ENCODE results near the gene BLTP3A.
A peak's percentile ranks its signal among the peaks of the same experiment; 100 is the strongest.
"Not testable (repeated sequence)": the region's sequence is repeated elsewhere in the genome, so short reads cannot be mapped to it uniquely, and the experiment has no call there.

The BLTP3A gene

DNA sequence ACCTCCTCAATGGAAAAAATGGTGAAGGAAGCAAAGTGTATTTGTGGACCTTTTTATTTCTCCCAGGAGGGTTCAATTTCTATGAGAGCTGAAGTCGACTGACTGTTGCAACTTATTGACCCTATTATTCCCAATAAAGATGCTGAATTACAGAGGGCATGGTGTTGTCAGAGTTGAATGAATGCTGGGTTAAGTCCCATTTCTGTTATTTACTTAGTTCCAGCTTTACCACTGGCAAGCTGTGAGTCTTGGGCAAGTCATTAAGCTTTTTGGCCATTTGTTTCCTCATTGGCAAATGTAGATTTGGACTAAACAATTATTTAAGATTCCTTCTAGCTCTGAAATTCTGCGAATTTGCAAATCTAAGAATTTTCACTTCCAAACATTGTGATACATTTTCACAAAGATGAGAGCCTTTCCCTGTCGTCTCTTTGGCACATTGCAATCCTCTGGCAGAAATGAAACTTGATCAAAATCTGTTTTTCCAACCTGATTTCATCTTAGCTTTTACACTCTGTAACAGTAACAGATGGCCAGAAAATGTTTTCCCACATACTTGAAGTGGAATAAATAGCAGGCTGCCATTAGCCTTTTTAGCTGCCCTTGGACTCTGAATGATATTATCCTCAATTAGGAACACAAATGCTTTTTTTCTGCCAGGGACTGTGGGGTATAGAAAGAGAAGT lies 21.3 kb downstream of the BLTP3A start:
- Histone ChIP-seq H3K27me3 (ENCODE audit: insufficient read depth, low read depth) (no peaks in the 10 kb centered on the region), H3K4me3 (IDR thresholded peaks at IDR 0.05; ENCODE audit: insufficient read depth, low read depth, low read length) (no peak overlapping the region), H2AFZ (ENCODE audit: low read depth) (no peak overlapping the region), H3K4me2 (peak overlapping the region; percentile 9; the same call in 1 of the 2 replicates), H3K27ac (peak overlapping the region; percentile 4; the same call in 1 of the 2 replicates), H3K9ac (no peak overlapping the region), H3K79me2 (ENCODE audit: insufficient read depth, low read depth) (peaks cover 40% of the 10 kb centered on the region; the same call in 1 of the 2 replicates), H3K36me3 (ENCODE audit: insufficient read depth) (no peaks in the 10 kb centered on the region), H3K4me1 (ENCODE audit: low read depth, poor library complexity, severe bottlenecking) (peaks cover 87% of the 10 kb centered on the region), H4K20me1 (ENCODE audit: insufficient read depth) (no peaks in the 10 kb centered on the region)
- TF ChIP-seq, protein P1, sequence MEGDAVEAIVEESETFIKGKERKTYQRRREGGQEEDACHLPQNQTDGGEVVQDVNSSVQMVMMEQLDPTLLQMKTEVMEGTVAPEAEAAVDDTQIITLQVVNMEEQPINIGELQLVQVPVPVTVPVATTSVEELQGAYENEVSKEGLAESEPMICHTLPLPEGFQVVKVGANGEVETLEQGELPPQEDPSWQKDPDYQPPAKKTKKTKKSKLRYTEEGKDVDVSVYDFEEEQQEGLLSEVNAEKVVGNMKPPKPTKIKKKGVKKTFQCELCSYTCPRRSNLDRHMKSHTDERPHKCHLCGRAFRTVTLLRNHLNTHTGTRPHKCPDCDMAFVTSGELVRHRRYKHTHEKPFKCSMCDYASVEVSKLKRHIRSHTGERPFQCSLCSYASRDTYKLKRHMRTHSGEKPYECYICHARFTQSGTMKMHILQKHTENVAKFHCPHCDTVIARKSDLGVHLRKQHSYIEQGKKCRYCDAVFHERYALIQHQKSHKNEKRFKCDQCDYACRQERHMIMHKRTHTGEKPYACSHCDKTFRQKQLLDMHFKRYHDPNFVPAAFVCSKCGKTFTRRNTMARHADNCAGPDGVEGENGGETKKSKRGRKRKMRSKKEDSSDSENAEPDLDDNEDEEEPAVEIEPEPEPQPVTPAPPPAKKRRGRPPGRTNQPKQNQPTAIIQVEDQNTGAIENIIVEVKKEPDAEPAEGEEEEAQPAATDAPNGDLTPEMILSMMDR (conservative IDR thresholded peaks at IDR 0.05; ENCODE audit: low read depth, low read length) = no peak

DNA sequence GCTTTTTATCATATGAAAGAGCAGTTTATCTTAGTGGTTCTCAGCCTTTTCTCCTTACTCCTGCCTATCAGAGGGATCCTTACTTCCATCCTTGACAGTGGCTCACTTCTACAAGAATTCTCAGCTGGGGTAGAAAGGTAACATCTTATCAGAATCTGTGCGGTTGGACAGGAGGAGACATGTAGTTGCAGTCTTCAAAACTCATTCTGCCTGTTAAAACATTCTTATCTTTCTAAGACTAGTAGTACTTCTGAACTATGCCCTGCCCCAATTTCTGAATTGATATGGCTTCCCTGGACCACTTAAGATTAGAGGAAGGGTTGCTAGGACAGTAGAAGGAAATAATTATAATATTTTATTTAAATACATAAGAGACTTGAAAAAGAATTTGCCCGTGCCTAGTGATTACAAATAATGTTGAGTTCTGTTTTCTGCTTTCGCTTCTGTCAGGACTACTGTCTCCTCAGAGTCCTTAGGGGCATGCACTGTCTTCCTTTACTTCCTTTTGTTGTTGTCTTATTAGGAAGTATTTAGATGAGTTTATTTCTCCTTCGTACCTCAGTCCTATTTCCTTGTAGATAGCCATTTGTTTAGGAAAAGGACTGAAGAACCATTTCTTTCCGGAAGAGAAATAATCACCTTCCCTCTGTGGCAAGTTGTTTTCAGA lies 24.9 kb downstream of the BLTP3A start:
- Histone ChIP-seq H3K79me2 (ENCODE audit: insufficient read depth, low read depth) (peaks cover 24% of the 10 kb centered on the region; the same call in 1 of the 2 replicates), H3K27ac (no peak overlapping the region), H3K4me2 (no peak overlapping the region; the same call in 1 of the 2 replicates), H3K27me3 (ENCODE audit: insufficient read depth, low read depth) (no peaks in the 10 kb centered on the region), H3K36me3 (ENCODE audit: insufficient read depth) (no peaks in the 10 kb centered on the region), H3K4me1 (ENCODE audit: low read depth, poor library complexity, severe bottlenecking) (peaks cover 74% of the 10 kb centered on the region), H3K4me3 (IDR thresholded peaks at IDR 0.05; ENCODE audit: insufficient read depth, low read depth, low read length) (no peak overlapping the region), H2AFZ (ENCODE audit: low read depth) (no peak overlapping the region), H4K20me1 (ENCODE audit: insufficient read depth) (no peaks in the 10 kb centered on the region), H3K9ac (no peak overlapping the region)
- TF ChIP-seq, protein P1 (conservative IDR thresholded peaks at IDR 0.05; ENCODE audit: low read depth, low read length) = no peak

DNA sequence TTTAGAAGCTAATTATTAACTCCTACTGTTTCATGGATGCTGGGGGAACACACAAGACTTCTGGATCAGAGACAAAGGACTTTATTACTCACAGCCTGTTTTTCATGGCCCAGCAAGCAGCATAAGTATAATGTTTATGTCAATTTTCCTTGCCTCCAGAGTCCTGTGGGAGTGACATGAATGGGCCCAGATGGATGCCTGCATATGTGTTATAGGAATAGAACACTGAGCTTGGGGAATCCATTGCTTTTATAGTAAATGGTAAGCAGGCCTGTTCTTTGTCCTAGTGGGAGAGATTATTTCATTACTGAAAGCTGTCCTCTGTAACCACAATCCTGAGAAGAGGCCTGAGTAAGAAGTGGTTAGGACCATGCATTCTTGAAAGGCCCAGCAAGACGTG lies 25.6 kb downstream of the BLTP3A start:
- TF ChIP-seq, protein P1 (conservative IDR thresholded peaks at IDR 0.05; ENCODE audit: low read depth, low read length) = no peak
- H3K9ac ChIP-seq = no peak overlapping the region
- H3K79me2 ChIP-seq (ENCODE audit: insufficient read depth, low read depth) = peaks cover 17% of the 10 kb centered on the region; the same call in 1 of the 2 replicates
- no peaks in the 10 kb centered on the region for H4K20me1 ChIP-seq (ENCODE audit: insufficient read depth)
- H3K27ac ChIP-seq = no peak overlapping the region
- no peak overlapping the region for H2AFZ ChIP-seq (ENCODE audit: low read depth)
- no peak overlapping the region for H3K4me3 ChIP-seq (IDR thresholded peaks at IDR 0.05; ENCODE audit: insufficient read depth, low read depth, low read length)
- peaks cover 68% of the 10 kb centered on the region for H3K4me1 ChIP-seq (ENCODE audit: low read depth, poor library complexity, severe bottlenecking)
- no peak overlapping the region; the same call in 1 of the 2 replicates for H3K4me2 ChIP-seq
- H3K27me3 ChIP-seq (ENCODE audit: insufficient read depth, low read depth) = no peaks in the 10 kb centered on the region
- H3K36me3 ChIP-seq (ENCODE audit: insufficient read depth) = no peaks in the 10 kb centered on the region

DNA sequence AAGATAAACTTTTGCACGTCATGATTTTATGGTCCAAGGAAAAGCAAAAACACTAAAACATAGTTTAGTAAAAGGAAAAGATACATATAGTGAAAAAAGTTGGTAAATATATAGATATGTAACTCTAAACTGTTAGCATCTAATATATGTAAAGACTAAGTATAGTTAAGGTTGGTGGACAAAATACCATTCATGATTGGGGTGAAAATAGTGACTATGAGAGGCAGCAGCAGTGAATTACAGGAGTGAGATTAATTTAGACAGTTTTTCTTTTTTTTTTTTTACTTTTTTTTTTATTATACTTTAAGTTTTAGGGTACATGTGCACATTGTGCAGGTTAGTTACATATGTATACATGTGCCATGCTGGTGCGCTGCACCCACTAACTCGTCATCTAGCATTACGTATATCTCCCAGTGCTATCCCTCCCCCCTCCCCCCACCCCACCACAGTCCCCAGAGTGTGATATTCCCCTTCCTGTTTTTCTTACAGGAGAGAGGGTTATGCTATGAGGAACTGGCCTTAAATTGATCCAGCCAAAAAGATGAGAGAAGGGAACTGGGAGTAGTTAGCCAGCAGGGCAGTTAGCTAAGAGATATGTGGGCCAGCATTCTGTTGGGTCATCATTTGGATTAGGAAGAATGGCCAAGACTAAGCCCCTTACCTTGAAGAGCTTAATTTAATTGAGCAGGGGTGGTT lies 27.1 kb downstream of the BLTP3A start:
- not testable (repeated sequence) for H3K27ac ChIP-seq; H3K4me3 ChIP-seq (IDR thresholded peaks at IDR 0.05; ENCODE audit: insufficient read depth, low read depth, low read length); H3K36me3 ChIP-seq (ENCODE audit: insufficient read depth); H4K20me1 ChIP-seq (ENCODE audit: insufficient read depth); H2AFZ ChIP-seq (ENCODE audit: low read depth); H3K9ac ChIP-seq; H3K27me3 ChIP-seq (ENCODE audit: insufficient read depth, low read depth); H3K4me2 ChIP-seq
- Histone ChIP-seq H3K4me1 (ENCODE audit: low read depth, poor library complexity, severe bottlenecking) (peaks cover 52% of the 10 kb centered on the region), H3K79me2 (ENCODE audit: insufficient read depth, low read depth) (peaks cover 10% of the 10 kb centered on the region; the same call in 1 of the 2 replicates)
